Colonic mucosa (tissue), 4 donors: ENCODE measurements around the gene GLB1L2. TPM values are rescaled to one million over a fixed set of nuclear protein-coding genes. Genes with fewer than 3 reads are reported as not detected.

ENCODE experiments used
- DNase-seq: peaks from one replicate; pipeline ENCODE4 v3.0.0-alpha.2; 2020
- H3K27ac ChIP-seq: fragments of 200-600 bp; one replicate; pipeline ENCODE4 v1.8.0; 2021
- H3K27me3 ChIP-seq: fragments of 200-600 bp; one replicate; pipeline ENCODE4 v1.8.0; 2021
- H3K36me3 ChIP-seq: fragments of 200-600 bp; one replicate; pipeline ENCODE4 v1.8.0; 2021
- H3K4me1 ChIP-seq: fragments of 200-600 bp; one replicate; pipeline ENCODE4 v1.8.0; 2021; ENCODE audit warnings: mild to moderate bottlenecking
- H3K4me3 ChIP-seq: fragments of 200-600 bp; one replicate; pipeline ENCODE4 v1.8.0; 2021
- H3K9ac ChIP-seq, 2 donors: one replicate each; pipeline ENCODE4 v1.7.0; 2013; ENCODE audit warnings: control low read depth in 2 of 2, low read depth in 2 of 2, low read length in 2 of 2
- H3K9me3 ChIP-seq: fragments of 200-600 bp; one replicate; pipeline ENCODE4 v1.8.0; 2021
- intact Hi-C: fragments of 100-400 bp; cut with DNase I; formaldehyde crosslinking; loops from one replicate; pipeline ENCODE4 v1.14.1; 2022
- total RNA-seq, 2 donors: library from RNA; stranded (reverse); fragmentation: NEBNext Ultra II Directional in 1 of 2; extraction: Animal tissue kit (Norgen Biotek cat#: 25700) in 1 of 2; gene quantifications; one replicate each; pipeline ENCODE4 v1.2.1, GENCODE V29; 2021
- TF ChIP-seq, protein P1 (sequence below): fragments of 200-600 bp; IDR thresholded peaks from one replicate; pipeline ENCODE4 v1.8.0; 2022; ENCODE audit warnings: antibody characterized with exemption, mild to moderate bottlenecking
- donor health status: healthy.
- donor health status: DM: no; HTN: no; CAD: no.
- donor health status: DM: no; HTN: no; CAD: no.

The GLB1L2 gene
- total RNA-seq, 2 donors from 2014 or later: 27.2 to 31.3 TPM

DNA sequence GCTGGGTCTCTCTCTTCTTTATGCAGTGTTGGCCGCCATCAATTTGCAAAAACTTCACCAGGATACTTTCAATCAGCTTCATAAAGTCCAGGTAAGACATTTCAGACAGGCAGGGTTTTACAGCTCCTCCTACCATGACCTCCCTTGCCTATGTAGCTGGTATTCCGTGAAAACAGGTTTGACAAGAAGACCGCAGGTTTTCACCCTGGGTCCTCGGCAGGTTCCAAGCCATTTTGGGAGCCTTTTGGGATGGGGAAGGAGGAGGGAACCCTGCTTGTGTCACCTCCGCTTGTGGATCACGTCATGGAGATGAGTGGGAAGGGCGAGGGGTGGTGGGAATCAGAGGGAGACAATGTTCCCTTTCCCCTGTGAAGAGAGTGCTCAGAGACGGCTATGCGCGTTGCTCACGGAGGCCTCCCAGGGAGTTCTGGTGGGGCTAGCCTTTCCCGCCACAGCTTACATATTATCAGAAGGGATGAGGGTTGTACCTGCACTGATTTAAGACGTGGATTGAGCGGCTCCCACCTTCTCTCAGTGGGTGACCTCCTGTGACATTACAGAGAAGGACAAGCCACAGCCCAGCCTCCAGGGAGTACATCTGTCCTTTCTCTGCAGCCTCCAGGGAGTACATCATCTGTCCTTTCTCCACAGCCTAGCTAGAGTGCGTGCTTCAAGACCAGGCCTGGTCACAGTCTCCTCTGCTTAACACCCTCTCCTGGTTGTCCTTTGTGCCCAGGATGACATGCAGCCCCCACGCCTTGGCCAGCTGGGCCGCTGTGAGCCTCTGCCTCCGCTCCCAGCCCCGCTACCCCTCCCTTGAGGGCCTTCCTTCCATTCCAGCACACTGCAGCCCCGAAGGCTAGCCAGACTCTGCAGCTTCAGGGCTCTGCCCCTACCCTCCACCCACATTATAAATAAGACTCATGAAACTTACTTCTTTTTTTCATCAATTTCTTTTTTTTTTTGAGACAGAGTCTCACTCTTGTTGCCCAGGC lies 38.4 kb upstream of the GLB1L2 start:
- Histone ChIP-seq H3K27me3 (no peaks in the 10 kb centered on the region), H3K27ac (no peak overlapping the region), H3K4me1 (no peaks in the 10 kb centered on the region), H3K36me3 (no peaks in the 10 kb centered on the region), H3K9ac (no peak overlapping the region), H3K9me3 (no peaks in the 10 kb centered on the region), H3K4me3 (no peak overlapping the region)
- TF ChIP-seq, protein P1, sequence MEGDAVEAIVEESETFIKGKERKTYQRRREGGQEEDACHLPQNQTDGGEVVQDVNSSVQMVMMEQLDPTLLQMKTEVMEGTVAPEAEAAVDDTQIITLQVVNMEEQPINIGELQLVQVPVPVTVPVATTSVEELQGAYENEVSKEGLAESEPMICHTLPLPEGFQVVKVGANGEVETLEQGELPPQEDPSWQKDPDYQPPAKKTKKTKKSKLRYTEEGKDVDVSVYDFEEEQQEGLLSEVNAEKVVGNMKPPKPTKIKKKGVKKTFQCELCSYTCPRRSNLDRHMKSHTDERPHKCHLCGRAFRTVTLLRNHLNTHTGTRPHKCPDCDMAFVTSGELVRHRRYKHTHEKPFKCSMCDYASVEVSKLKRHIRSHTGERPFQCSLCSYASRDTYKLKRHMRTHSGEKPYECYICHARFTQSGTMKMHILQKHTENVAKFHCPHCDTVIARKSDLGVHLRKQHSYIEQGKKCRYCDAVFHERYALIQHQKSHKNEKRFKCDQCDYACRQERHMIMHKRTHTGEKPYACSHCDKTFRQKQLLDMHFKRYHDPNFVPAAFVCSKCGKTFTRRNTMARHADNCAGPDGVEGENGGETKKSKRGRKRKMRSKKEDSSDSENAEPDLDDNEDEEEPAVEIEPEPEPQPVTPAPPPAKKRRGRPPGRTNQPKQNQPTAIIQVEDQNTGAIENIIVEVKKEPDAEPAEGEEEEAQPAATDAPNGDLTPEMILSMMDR: no peak
- intact Hi-C loops: no loop called here
- DNase-seq: no peak

DNA sequence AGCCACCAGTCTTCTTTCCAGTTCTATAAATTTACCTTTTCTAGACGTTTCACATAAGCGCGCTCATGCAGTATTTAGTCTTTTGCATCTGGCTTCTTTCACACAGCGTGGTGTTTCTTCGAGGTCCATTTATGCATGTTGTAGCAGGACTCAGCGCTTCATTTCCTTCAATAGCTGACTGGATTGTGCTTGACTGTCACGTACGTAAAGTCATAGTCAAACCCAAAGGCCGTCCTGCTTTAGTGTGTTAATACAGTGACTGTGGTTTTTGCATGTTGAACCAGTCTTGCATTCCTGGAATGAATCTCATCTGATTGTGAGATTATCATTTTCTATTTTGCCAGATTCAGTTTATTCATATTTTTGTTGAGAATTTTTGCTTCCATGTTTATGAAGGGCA lies 37.1 kb upstream of the GLB1L2 start:
- no peaks in the 10 kb centered on the region for H3K36me3 ChIP-seq
- H3K27ac ChIP-seq: no peak overlapping the region
- no peaks in the 10 kb centered on the region for H3K9me3 ChIP-seq
- no peak overlapping the region for H3K9ac ChIP-seq
- H3K4me1 ChIP-seq: no peaks in the 10 kb centered on the region
- H3K4me3 ChIP-seq: no peak overlapping the region
- no peak for DNase-seq
- TF ChIP-seq, protein P1: no peak
- no peaks in the 10 kb centered on the region for H3K27me3 ChIP-seq
- intact Hi-C loops: no loop called here

DNA sequence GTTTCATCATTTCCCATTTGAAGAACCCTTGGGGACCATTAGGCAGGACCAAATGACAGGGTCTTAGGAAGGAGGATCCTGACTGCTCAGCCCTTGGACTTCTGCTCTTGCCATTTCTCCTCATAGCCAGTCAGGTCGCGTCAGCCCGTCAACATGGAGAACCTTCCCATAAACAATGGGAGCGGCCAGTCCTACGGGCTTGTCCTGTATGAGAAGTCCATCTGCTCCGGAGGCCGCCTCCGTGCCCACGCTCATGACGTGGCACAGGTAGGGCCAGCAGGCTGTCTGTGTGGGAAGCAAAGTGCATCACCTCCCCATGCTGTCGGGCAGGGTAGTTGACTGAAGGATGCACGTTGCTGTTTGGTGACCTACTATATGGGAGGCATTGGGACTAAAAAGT lies 19.6 kb upstream of the GLB1L2 start:
- H3K27me3 ChIP-seq: no peaks in the 10 kb centered on the region
- intact Hi-C loops: no loop called here
- H3K9ac ChIP-seq: no peak overlapping the region
- no peak overlapping the region for H3K27ac ChIP-seq
- no peak overlapping the region for H3K4me3 ChIP-seq
- no peaks in the 10 kb centered on the region for H3K4me1 ChIP-seq
- DNase-seq: no peak
- TF ChIP-seq, protein P1: no peak
- H3K9me3 ChIP-seq: no peaks in the 10 kb centered on the region
- H3K36me3 ChIP-seq: no peaks in the 10 kb centered on the region

DNA sequence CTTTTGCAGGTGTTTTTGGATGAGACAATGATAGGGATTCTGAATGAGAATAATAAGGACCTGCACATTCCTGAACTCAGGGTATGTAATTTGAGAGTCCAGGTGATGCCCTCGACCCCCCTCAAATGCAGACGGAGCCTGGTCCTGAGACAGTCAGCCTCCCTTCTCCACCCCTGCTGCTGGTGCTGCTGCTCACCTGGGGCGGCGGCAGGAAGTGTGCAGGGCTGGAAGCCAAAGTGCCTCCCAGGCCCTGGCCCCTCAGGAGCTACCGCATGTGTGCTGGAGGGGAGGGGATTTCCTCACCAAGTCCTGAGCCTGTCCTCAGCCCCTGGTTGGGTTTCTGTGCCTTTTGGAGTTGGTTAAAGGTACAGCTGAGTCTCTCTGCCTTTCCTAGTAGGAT lies 19.0 kb upstream of the GLB1L2 start:
- no peak overlapping the region for H3K27ac ChIP-seq
- H3K9ac ChIP-seq: no peak overlapping the region
- no peaks in the 10 kb centered on the region for H3K36me3 ChIP-seq
- TF ChIP-seq, protein P1: no peak
- H3K4me1 ChIP-seq: no peaks in the 10 kb centered on the region
- H3K4me3 ChIP-seq: no peak overlapping the region
- H3K9me3 ChIP-seq: no peaks in the 10 kb centered on the region
- no peaks in the 10 kb centered on the region for H3K27me3 ChIP-seq
- DNase-seq: no peak
- intact Hi-C loops: no loop called here

DNA sequence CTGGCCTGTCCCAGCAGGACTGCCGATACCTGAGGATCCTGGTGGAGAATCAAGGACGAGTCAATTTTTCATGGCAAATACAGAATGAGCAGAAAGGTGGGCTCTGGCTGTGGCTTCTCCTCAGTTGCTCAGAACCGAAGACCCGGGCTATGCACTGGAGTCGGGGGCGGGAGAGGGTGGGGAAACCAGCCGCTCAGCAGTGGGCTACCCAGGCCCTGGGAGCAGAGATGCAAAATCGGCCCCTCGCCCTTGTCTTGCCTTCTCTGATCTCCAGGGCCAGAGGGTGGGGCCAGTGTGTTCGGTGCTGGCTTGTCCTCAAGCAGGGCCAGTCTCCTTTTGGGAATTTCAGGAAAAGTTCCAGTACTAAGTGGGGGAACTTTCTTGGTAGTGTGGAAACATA lies 18.4 kb upstream of the GLB1L2 start:
- H3K4me3 ChIP-seq: no peak overlapping the region
- no peaks in the 10 kb centered on the region for H3K36me3 ChIP-seq
- H3K9me3 ChIP-seq: no peaks in the 10 kb centered on the region
- no peaks in the 10 kb centered on the region for H3K27me3 ChIP-seq
- H3K9ac ChIP-seq: no peak overlapping the region
- intact Hi-C loops: no loop called here
- no peaks in the 10 kb centered on the region for H3K4me1 ChIP-seq
- DNase-seq: no peak
- no peak overlapping the region for H3K27ac ChIP-seq
- TF ChIP-seq, protein P1: no peak
